Naive thymus-derived CD8-positive, alpha-beta T cell (primary cell): ENCODE data around the gene POLR3C. TPM values are rescaled to one million over a fixed set of nuclear protein-coding genes. Genes with fewer than 3 reads are reported as not detected.
A peak's percentile ranks its signal among the peaks of the same experiment; 100 is the strongest.

Source experiments
- ATAC-seq, 2 donors: fragments of 150-1000 bp; cut with Tn5 transposase in 1 of 2; sonication (Bioruptor Pico), chemical (Tn5 transposase) in 1 of 2; 1 replicate in 1 of 2; 2 replicates in 1 of 2; pipeline ENCODE4 v1.10.0; 2021; ENCODE audit warnings: mild to moderate bottlenecking in 2 of 2, moderate library complexity in 2 of 2
- POLR2A ChIA-PET: fragments of 350-600 bp; sonication (Branson Sonifier 250); formaldehyde crosslinking; loops from one replicate; lab custom pipeline; 2021; ENCODE audit warnings: antibody characterized with exemption; lab: Charles Lee
- DNase-seq, 10 donors: peaks; one replicate each; pipeline versions ENCODE4 v3.0.0 to v3.0.0-alpha.2; 2020 to 2022
- H3K27ac Mint-ChIP-seq, 10 donors: one replicate each; pipeline ENCODE4 v1.8.0; 2020 to 2022; ENCODE audit warnings: mild to moderate bottlenecking in 10 of 10, mixed read lengths in 10 of 10, moderate library complexity in 4 of 10, inconsistent platforms in 1 of 10
- H3K27me3 Mint-ChIP-seq, 5 donors: one replicate each; pipeline ENCODE4 v1.8.0; 2021 to 2022; ENCODE audit warnings: mixed read lengths in 5 of 5
- H3K36me3 Mint-ChIP-seq, 3 donors: one replicate each; pipeline ENCODE4 v1.8.0; 2020 to 2022; ENCODE audit warnings: mixed read lengths in 3 of 3, mild to moderate bottlenecking in 2 of 3, inconsistent platforms in 1 of 3
- H3K4me1 Mint-ChIP-seq, 4 donors: one replicate each; pipeline ENCODE4 v1.8.0; 2021 to 2022; ENCODE audit warnings: mixed read lengths in 4 of 4
- H3K4me3 Mint-ChIP-seq, 10 donors: one replicate each; pipeline ENCODE4 v1.8.0; 2020 to 2022; ENCODE audit warnings: mild to moderate bottlenecking in 10 of 10, mixed read lengths in 10 of 10, moderate library complexity in 6 of 10, inconsistent platforms in 1 of 10
- H3K9me3 Mint-ChIP-seq, 9 donors: one replicate each; pipeline ENCODE4 v1.8.0; 2020 to 2022; ENCODE audit warnings: mixed read lengths in 9 of 9, mild to moderate bottlenecking in 3 of 9, inconsistent platforms in 1 of 9, moderate library complexity in 1 of 9
- polyA plus RNA-seq, 3 donors: library from polyadenylated mRNA; unstranded; fragments of 300-500 nt; fragmentation: Illumina TruSeq; gene quantifications; one replicate each; pipeline ENCODE4 v1.2.3, GENCODE V29; 2021
- total RNA-seq, 8 experiments: library from RNA in 2 of 8; stranded (reverse) in 2 of 8; gene quantifications; one replicate each; pipeline ENCODE4 v1.2.3 and lab custom pipeline; 2021 to 2026

Gene POLR3C
- total and polyA plus RNA-seq, 5 experiments from 2014 or later: 40.2 to 54.5 (median 42.8) TPM

DNA sequence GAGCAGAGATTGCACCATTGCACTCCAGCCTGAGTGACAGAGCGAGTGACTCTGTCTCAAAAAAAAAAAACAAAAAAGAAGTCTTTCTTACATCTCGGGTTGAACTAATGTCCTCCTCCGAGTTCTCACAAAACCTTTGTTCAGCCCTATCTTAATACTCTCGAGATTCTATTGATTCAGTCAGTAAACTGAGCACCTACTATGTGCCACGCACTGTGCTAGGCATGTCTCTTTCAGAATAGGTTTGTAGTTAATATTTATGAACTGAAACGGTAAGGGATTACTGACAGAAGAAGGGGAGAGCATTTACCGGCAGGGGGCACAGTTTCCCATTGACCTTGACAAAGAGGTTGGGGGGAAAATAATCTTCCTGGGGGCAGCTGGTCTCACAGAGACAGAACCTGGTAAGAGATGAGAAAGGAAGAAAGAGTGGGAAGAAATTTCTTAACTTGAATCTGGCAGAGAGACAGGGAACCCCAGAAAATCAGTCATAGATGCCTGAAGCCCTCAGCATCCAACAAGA lies 31.5 kb downstream of the POLR3C start:
- H3K27me3 Mint-ChIP-seq: no peaks in the 10 kb centered on the region
- peaks cover 13 to 21% (median 14%) of the 10 kb centered on the region in 4 donors for H3K4me1 Mint-ChIP-seq
- peak overlapping the region in 2 of 10 donors; percentile 2 to 68 for H3K4me3 Mint-ChIP-seq
- no peaks in the 10 kb centered on the region for H3K9me3 Mint-ChIP-seq
- POLR2A ChIA-PET: interaction anchor here (6.2 kb wide), 1 partner anchor 10 kb away, joined by 96 read pairs; the partner anchor contains the start of gene NUDT17
- peak overlapping the region in 1 of 10 donors; percentile 22 for H3K27ac Mint-ChIP-seq
- DNase-seq: no peak
- ATAC-seq: no peak
- H3K36me3 Mint-ChIP-seq: peaks cover 0 to 51% (median 8%) of the 10 kb centered on the region in 3 donors

DNA sequence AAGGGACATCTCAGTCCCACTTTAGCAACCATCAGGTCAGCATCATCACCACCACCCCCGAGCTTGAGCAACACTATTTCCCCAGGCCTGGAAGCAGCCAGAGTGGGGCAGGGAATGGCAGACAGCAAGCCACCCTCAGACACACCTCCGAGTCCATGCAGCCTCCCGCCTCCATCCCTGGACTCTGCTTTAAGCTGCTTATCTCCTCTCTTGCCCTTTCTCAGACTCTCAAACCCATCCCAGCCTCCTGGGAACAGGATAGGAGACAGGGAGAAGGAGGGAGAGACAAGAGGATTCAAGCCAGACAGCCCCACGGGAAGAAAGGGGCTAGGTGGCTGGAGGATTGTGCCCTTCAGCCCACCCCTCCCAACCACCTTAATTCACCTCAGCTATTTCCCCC lies 33.2 kb downstream of the POLR3C start:
- no peaks in the 10 kb centered on the region for H3K27me3 Mint-ChIP-seq
- H3K36me3 Mint-ChIP-seq: peaks cover 0 to 41% (median 8%) of the 10 kb centered on the region in 3 donors
- peak overlapping the region in 5 of 10 donors; percentile 25 to 97 (median 46) for H3K4me3 Mint-ChIP-seq
- no peaks in the 10 kb centered on the region for H3K9me3 Mint-ChIP-seq
- ATAC-seq (no peak), DNase-seq (no peak)
- H3K27ac Mint-ChIP-seq: peak overlapping the region in 2 of 10 donors; percentile 44 to 49
- peaks cover 13 to 21% (median 14%) of the 10 kb centered on the region in 4 donors for H3K4me1 Mint-ChIP-seq
- POLR2A ChIA-PET: interaction anchor here (0.6 to 6.2 kb wide), 7 partner anchors 12 to 139 kb away, joined by 4 to 96 read pairs (median 34); partner anchors contain the start of genes ANKRD34A, NUDT17, PEX11B and POLR3GL

DNA sequence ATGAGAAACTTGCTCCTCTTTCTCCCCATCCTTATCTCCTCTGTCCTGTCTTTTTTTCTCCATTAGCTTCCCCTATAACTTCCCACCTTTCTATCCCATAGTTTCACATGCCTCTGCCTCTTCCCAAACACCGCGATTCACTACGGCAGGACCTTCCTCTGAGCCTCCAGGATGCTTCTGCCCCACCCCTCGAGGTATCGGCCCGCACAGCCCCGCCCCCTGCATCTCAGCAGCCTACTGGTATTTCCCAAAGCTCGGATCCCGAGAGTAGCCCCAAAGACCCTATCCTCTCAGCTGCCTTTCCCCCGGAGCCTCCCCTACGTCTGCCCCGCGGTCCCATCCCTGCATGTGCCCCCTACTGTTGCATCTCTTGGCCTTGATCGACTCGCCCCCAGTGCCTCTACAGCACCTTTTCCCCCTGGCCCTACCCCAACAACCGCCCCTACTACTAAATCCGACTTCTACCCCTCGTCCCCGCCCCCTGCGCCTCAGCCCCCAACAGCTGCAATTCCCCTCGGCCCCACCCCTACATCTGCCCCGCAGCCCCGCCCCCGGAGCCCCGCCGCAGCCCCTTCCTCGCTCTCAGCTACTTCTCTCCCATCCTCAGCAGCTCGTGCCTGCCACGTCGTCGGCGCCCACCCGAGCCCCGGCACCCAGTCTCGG lies 34.4 kb downstream of the POLR3C start:
- Mint-ChIP-seq H3K36me3 (peaks cover 0 to 30% (median 5%) of the 10 kb centered on the region in 3 donors), H3K9me3 (no peaks in the 10 kb centered on the region), H3K4me3 (peak overlapping the region; percentile 95 to 99 (median 98)), H3K27me3 (peaks cover 0 to under 1% (median 0%) of the 10 kb centered on the region in 5 donors), H3K4me1 (peaks cover 13 to 21% (median 14%) of the 10 kb centered on the region in 4 donors), H3K27ac (peak overlapping the region; percentile 85 to 96 (median 95))
- ATAC-seq: peak; percentile 57 to 61
- DNase-seq: peak in 6 of 10 donors; percentile 30 to 82 (median 66)
- POLR2A ChIA-PET: interaction anchor here (0.6 to 6.2 kb wide), 31 partner anchors 8 to 193 kb away, joined by 3 to 96 read pairs (median 5); partner anchors contain the start of genes ANKRD34A, ANKRD35, LIX1L and NUDT17

DNA sequence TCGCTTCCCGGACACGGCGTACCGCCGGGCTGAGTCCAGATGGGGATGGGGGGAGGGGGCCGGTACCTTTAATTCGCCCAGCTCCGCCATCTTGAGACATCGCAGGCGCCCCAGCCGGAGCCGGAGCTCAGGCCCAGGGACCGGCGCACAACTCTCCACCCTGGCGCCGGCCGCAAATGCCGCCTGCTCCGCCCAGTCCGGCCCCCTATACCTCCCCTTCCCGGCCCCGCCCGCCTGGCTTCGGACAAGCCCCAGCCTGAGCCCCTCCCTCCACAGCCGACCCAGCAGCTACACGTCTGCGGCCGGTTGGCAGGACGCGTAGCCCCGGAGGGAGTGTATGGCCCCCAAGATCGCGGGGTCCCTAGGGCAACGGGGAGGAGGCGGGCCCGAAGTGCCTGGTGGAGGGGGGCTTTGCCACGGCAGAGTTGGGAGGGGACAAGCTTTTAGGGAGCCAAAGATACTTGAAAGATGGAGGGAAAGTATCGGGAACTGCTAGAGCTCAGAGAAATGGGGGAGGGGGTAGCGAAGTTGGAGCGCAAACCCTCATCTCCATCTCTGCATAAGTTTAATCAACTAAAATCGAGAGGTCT lies 35.0 kb downstream of the POLR3C start, which contains the start of gene PIAS3:
TSS of gene PIAS3 (minus strand) at position 181 of the 590 bp plus-strand sequence. CDS start at position 90, 91 bp downstream.
- ATAC-seq (peak; percentile 79 to 88), DNase-seq (peak; percentile 66 to 87 (median 76))
- peaks cover 0 to 24% (median 3%) of the 10 kb centered on the region in 3 donors for H3K36me3 Mint-ChIP-seq
- H3K27me3 Mint-ChIP-seq: peaks cover 0 to 4% (median 0%) of the 10 kb centered on the region in 5 donors
- H3K4me3 Mint-ChIP-seq: peak within 1 kb of the TSS; percentile 95 to 99 (median 98)
- H3K9me3 Mint-ChIP-seq: no peaks in the 10 kb centered on the region
- peaks cover 13 to 21% (median 14%) of the 10 kb centered on the region in 4 donors for H3K4me1 Mint-ChIP-seq
- POLR2A ChIA-PET: interaction anchor here (0.5 to 6.2 kb wide), 32 partner anchors 9 to 192 kb away, joined by 3 to 96 read pairs (median 5); partner anchors contain the start of genes ANKRD34A, ANKRD35, LIX1L and NUDT17
- peak within 1 kb of the TSS; percentile 85 to 96 (median 95) for H3K27ac Mint-ChIP-seq

DNA sequence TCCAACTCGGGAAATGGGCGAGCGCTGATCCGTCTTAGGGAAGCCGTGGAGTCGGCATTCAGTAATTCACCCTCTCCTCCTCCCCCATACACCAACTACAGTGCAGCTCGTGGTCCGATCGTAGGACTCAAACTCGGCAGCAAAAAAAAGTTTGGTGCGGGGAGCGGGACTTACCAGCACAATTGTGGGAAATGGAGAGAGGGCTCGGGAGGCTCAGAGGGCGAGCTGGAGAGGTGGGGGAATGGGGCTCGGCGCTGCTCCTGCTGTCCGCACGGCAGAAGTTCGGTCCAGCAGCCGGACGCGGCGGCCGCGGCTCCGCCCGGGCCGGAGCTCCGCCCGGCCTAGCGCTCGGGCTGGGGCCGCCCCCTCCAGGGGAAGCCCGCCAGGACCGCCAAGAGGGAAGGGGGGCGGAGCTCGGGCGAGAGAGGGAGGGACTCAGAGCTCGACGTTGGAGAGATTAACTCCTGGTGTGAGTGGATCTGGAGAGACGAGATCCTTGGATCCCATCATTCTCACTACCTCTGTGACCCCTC lies 35.6 kb downstream of the POLR3C start:
- Mint-ChIP-seq H3K4me1 (peaks cover 13 to 21% (median 14%) of the 10 kb centered on the region in 4 donors), H3K36me3 (peaks cover 0 to 22% (median 2%) of the 10 kb centered on the region in 3 donors), H3K27me3 (peaks cover 0 to 6% (median 0%) of the 10 kb centered on the region in 5 donors), H3K27ac (peak overlapping the region; percentile 85 to 96 (median 95)), H3K9me3 (no peaks in the 10 kb centered on the region), H3K4me3 (peak overlapping the region; percentile 95 to 99 (median 98))
- peak; percentile 57 to 70 for ATAC-seq
- peak; percentile 52 to 81 (median 64) for DNase-seq
- POLR2A ChIA-PET: interaction anchor here (0.5 to 6.2 kb wide), 26 partner anchors 8 to 178 kb away, joined by 3 to 96 read pairs (median 6); partner anchors contain the start of genes ANKRD34A, ANKRD35, LIX1L and NUDT17

DNA sequence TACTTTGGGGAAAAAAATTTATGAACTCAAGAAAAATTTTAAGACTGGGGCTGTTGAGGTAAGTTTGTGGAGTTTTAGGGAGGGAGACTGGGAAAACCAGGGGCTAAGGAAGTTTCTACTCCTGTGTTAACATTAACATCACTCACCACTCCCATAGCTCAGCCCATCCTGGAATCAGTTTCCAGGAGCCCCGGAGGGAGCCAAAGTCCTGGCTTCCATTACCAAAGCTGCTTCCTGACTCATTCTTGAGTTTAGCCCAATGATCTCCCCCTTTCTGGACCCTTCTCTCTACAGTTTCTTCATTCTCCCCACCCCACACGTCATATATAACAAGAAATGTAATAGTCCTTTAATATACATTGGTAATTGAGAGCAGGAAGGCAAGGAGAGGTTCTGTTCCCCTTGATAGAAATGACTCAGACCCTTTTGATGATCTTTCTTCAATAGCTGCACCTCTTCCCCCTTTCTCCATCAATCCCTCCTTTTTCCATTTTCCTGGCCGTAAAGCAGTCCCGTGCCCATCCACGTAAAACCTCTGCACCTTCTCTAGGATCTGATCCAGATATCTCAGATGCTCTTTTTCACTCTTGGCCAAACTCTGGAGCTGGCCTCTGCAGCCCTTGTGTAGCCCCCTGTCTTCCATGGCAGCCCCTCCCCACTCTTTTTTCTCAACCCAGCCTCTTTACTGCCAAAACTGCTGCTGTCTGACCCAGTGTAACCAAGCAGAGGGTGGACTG lies 39.5 kb downstream of the POLR3C start:
- Mint-ChIP-seq H3K27me3 (peaks cover 0 to 14% (median 0%) of the 10 kb centered on the region in 5 donors), H3K4me3 (no peak overlapping the region), H3K9me3 (no peaks in the 10 kb centered on the region), H3K36me3 (peaks cover 0 to 4% (median 0%) of the 10 kb centered on the region in 3 donors), H3K27ac (no peak overlapping the region), H3K4me1 (peaks cover 0 to 10% (median 5%) of the 10 kb centered on the region in 4 donors)
- DNase-seq (no peak), ATAC-seq (no peak)
- POLR2A ChIA-PET: interaction anchor here (0.9 kb wide), 1 partner anchor 102 kb away, joined by 4 read pairs; no protein-coding TSS in a partner anchor

DNA sequence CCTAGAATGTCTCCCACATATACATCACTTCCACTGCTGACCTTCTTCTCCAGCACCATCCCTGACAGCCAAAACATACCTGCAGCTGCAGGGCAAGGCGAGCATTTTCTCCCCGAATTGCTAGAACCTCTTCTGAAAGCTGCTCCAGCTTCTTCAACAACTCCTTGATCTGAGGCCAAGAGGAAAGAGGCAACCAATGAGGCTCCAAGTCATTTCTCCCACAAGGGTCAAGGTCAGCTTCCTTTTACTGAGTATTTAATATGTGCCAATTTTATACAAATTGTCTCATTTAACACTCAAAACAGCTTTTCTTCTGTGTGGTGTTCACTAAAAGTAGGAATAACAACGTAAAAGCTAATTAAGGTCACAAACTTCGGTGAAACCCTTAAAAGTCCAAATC lies 44.2 kb downstream of the POLR3C start:
- Mint-ChIP-seq H3K4me1 (peaks cover 7 to 19% (median 17%) of the 10 kb centered on the region in 4 donors), H3K36me3 (peaks cover 0 to 4% (median 0%) of the 10 kb centered on the region in 3 donors), H3K27me3 (peaks cover 0 to 21% (median 0%) of the 10 kb centered on the region in 5 donors), H3K9me3 (no peaks in the 10 kb centered on the region), H3K27ac (no peak overlapping the region), H3K4me3 (no peak overlapping the region)
- no peak for DNase-seq
- POLR2A ChIA-PET: interaction anchor here (1.4 kb wide), 1 partner anchor 9 kb away, joined by 5 read pairs; the partner anchor contains the start of gene PIAS3
- ATAC-seq: no peak

DNA sequence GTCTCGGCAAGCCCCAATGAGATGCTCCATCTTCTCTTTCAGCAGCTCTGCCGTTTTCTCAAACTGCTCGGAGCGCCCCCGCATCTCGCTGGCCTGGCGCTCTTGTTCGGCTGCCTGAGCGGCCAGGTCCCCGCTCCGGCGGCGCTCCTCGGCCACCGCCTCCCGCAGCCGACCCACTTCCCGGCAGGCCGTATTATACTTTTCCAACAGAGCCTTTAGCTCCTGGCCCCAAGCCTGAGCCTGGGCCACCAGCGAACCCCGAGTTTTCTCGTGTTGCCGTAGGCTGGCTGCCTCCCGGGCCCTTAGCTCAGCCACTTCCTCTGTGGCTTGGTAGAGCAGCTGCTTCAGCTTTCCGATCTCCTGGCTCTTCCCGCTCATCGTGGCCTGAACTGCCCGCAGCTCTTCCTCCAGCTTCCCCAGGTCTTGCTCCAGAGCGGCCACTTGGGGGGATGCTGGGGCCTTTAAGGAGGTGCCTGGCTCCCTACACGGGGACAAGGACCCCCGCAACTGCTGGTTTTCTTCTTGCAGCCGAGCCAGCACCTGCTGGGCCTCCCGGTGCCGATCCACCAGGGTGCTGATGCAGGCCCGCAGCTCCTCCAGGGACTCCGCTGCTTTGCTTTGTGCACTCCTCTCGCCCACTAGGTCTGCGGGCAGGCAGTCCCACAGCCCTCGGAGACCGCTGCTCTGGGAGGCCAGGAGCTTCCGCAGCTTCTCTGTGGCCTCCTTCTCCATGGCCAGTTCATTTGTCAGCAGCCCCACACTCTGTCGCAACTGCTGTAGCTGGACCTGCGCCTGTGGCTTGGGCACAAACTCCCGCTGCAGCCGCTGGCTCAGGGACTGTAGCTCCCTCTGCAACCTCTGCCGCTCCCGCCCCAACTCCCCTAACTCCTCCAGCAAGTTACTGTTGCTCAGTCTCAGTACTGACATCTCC lies 48.3 kb downstream of the POLR3C start:
- DNase-seq (peak in 7 of 10 donors; percentile 13 to 54 (median 36)), ATAC-seq (peak; percentile 91 to 92)
- Mint-ChIP-seq H3K4me3 (peak overlapping the region; percentile 75 to 88 (median 81)), H3K9me3 (no peaks in the 10 kb centered on the region), H3K4me1 (peaks cover 9 to 20% (median 17%) of the 10 kb centered on the region in 4 donors), H3K27ac (peak overlapping the region; percentile 75 to 94 (median 84)), H3K27me3 (peaks cover 0 to 11% (median 2%) of the 10 kb centered on the region in 5 donors), H3K36me3 (peaks cover 0 to 2% (median 0%) of the 10 kb centered on the region in 3 donors)
- POLR2A ChIA-PET: interaction anchor here (0.5 to 3.7 kb wide), 14 partner anchors 9 to 178 kb away, joined by 3 to 39 read pairs (median 4); partner anchors contain the start of genes ANKRD34A, NUDT17, PIAS3 and POLR3C

DNA sequence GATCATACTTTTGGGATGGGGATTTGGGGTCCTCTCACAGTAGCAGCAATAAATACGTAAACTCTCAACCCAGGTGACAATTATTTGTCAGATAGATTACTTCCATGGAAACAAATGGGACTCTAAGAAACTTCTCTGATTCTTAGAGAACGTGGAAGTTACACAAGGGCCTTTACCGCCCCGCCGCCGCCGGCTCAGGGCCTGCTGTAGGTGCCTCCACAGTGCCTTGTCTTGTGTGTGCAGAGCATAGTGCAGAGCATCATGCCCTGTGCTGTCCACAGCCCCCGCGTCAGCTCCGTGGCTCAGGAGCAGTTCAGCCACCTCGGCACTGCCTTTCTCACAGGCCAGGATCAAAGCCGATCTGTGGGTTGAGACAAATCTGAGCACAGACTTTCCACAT lies 50.6 kb downstream of the POLR3C start:
- Mint-ChIP-seq H3K27me3 (peaks cover 0 to 11% (median 2%) of the 10 kb centered on the region in 5 donors), H3K9me3 (no peaks in the 10 kb centered on the region), H3K4me1 (peaks cover 9 to 20% (median 17%) of the 10 kb centered on the region in 4 donors), H3K4me3 (no peak overlapping the region), H3K27ac (no peak overlapping the region), H3K36me3 (no peaks in the 10 kb centered on the region)
- POLR2A ChIA-PET: no interaction called here
- DNase-seq (no peak), ATAC-seq (no peak)

DNA sequence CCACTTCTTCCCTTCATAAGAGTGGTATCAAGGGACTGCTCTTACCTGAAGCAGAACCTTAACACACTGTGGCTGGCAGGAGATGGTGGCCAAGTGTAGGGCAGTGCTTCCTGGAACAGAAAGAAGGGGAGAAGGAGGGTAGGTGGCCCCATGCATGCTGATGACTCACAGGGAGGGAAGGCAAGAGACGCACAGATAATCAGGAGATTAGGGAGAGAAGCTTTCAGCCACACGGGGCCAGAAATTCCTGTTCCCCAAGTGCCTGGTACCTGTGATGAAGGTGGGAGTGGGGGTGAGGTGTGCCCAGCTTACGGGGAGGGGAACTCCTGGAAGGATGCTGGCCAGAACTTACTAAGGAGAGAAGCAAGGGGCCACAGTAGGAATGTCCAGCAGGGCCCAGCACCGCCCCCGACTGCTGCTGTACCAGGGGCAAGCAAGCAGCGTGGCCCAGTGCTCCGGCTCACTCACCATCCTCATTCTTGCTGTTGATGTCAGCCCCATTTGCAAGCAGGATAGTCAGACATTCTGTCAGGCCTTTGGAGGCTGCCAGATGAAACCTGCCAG lies 54.0 kb downstream of the POLR3C start:
- ATAC-seq (no peak), DNase-seq (no peak)
- Mint-ChIP-seq H3K27me3 (peaks cover 1 to 20% (median 5%) of the 10 kb centered on the region in 5 donors), H3K27ac (no peak overlapping the region), H3K4me1 (peaks cover 0 to 4% (median 2%) of the 10 kb centered on the region in 4 donors), H3K36me3 (no peaks in the 10 kb centered on the region), H3K4me3 (no peak overlapping the region), H3K9me3 (no peaks in the 10 kb centered on the region)
- POLR2A ChIA-PET: no interaction called here
